Tibial artery (tissue), 4 donors: ENCODE measurements around the gene LAP3.

Experiments used
- DNase-seq, 2 donors: peaks; one replicate each; pipeline ENCODE4 v3.0.0-alpha.2; 2019
- H3K27ac ChIP-seq, 2 donors: fragments of 200-600 bp; sonication (generic) in 1 of 2; 1 replicate in 1 of 2; 2 replicates in 1 of 2; pipeline ENCODE4 v1.5.1; 2018 to 2019; ENCODE audit warnings: mild to moderate bottlenecking in 1 of 2
- H3K27me3 ChIP-seq, 2 donors: fragments of 200-600 bp; sonication (generic) in 1 of 2; one replicate each; pipeline versions ENCODE4 v1.5.1 to v1.6.0; 2016 to 2019
- H3K36me3 ChIP-seq, 3 donors: fragments of 200-600 bp; sonication (generic) in 2 of 3; one replicate each; pipeline ENCODE4 v1.5.1; 2016 to 2019; ENCODE audit warnings: mild to moderate bottlenecking in 2 of 3
- H3K4me1 ChIP-seq, 4 donors: fragments of 200-600 bp; sonication (generic) in 2 of 4; 1 replicate in 3 of 4; 2 replicates in 1 of 4; pipeline ENCODE4 v1.5.1; 2016 to 2019
- H3K4me3 ChIP-seq, 2 donors: fragments of 200-600 bp; sonication (generic) in 1 of 2; 1 replicate in 1 of 2; 2 replicates in 1 of 2; pipeline ENCODE4 v1.5.1; 2018 to 2019; ENCODE audit warnings: mild to moderate bottlenecking in 2 of 2
- H3K9me3 ChIP-seq, 3 donors: fragments of 200-600 bp; sonication (generic) in 1 of 3; one replicate each; pipeline ENCODE4 v1.5.1; 2016 to 2019
- CTCF ChIP-seq, 2 experiments: fragments of 200-600 bp in 1 of 2; fragments of 450-650 bp in 1 of 2; IDR thresholded peaks; one replicate each; pipeline ENCODE4 v1.5.1; 2017 to 2019; ENCODE audit warnings: antibody characterized with exemption in 2 of 2, mild to moderate bottlenecking in 1 of 2, moderate library complexity in 1 of 2
- intact Hi-C: fragments of 100-400 bp; cut with DNase I; formaldehyde crosslinking; loops from one replicate; pipeline ENCODE4 v1.15.0; 2023; ENCODE audit warnings: low total_unique reads

Gene LAP3

DNA sequence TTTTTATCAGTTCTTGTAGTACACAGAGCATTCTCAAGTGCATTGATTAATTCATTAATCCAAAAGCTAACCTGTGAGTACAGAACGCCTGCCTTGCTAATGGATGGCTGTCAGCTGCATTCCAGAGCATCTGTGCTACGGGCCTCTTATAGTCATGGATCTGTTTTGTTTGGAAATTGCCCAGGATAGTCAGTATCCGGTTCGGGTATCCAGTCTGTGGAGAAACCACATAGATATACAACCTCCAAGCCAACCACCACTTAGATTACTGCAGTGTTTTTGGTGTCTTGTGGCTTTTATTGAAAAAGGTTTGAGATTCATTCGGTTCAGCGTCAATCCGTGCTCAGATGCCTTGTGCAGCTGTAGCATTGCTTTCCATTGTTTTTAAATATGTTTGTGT lies 4.0 kb downstream of the LAP3 start:
- H3K4me3 ChIP-seq, result no peak overlapping the region
- intact Hi-C loops, result no loop called here
- no peak for DNase-seq
- no peaks in the 10 kb centered on the region for H3K9me3 ChIP-seq
- peaks cover 41 to 51% (median 44%) of the 10 kb centered on the region in 3 donors for H3K36me3 ChIP-seq
- H3K4me1 ChIP-seq, result peaks cover 0 to 24% (median 13%) of the 10 kb centered on the region in 4 donors
- no peak overlapping the region for H3K27ac ChIP-seq
- no peak for TF ChIP-seq CTCF (IDR thresholded peaks at IDR 0.05)
- no peaks in the 10 kb centered on the region for H3K27me3 ChIP-seq

GRCh38 chr4:17583276-17583675 lies 6.3 kb downstream of the LAP3 start:
- Histone ChIP-seq H3K36me3 (peaks cover 58 to 73% (median 62%) of the 10 kb centered on the region in 3 donors), H3K4me3 (no peak overlapping the region), H3K4me1 (peaks cover 0 to 13% (median 6%) of the 10 kb centered on the region in 4 donors), H3K27me3 (no peaks in the 10 kb centered on the region), H3K27ac (no peak overlapping the region), H3K9me3 (no peaks in the 10 kb centered on the region)
- no peak for TF ChIP-seq CTCF (IDR thresholded peaks at IDR 0.05)
- intact Hi-C loops, result no loop called here
- no peak for DNase-seq

- H3K4me3 ChIP-seq, result no peak overlapping the region
- H3K9me3 ChIP-seq, result no peaks in the 10 kb centered on the region
- H3K36me3 ChIP-seq, result peaks cover 64 to 80% (median 67%) of the 10 kb centered on the region in 3 donors
- H3K27me3 ChIP-seq, result no peaks in the 10 kb centered on the region
- intact Hi-C loops, result no loop called here
- no peak overlapping the region for H3K27ac ChIP-seq
- H3K4me1 ChIP-seq, result peaks cover 0 to 7% (median under 1%) of the 10 kb centered on the region in 4 donors
- no peak for TF ChIP-seq CTCF (IDR thresholded peaks at IDR 0.05)
- DNase-seq, result no peak
These were observed 6.9 kb downstream of the LAP3 start for GRCh38 chr4:17583941-17584340.

DNA sequence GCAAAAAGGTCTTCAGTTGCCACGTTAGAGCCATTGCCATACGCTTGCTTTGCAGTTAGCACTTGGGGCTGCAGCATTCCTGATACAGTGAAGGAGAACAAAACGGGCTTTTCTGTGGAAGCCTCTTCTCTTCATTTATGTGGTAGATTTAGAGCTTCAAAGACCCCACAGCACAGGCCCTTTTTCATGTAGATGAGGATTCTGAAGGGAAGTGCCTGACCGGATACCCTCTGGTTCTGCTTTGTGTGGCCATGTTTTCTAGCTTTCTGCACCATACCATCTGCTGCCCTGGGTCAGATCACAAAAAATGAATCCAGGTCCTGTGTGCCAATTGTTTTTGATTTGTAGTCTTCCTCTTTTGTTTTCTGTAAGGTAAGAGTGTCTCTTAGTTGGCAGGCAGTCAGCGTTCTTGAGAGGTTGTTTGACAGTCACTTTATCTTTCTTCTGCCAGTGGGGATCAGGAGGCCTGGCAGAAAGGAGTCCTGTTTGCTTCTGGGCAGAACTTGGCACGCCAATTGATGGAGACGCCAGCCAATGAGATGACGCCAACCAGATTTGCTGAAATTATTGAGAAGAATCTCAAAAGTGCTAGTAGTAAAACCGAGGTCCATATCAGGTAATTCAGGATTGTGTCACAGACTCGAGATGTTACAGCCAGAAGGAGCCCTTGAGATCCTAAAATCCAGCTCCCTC lies 7.7 kb downstream of the LAP3 start:
- no peak for DNase-seq
- Histone ChIP-seq H3K27ac (no peak overlapping the region), H3K4me1 (peaks cover 0 to 7% (median 0%) of the 10 kb centered on the region in 4 donors), H3K9me3 (no peaks in the 10 kb centered on the region), H3K27me3 (no peaks in the 10 kb centered on the region), H3K4me3 (no peak overlapping the region), H3K36me3 (peaks cover 72 to 87% (median 75%) of the 10 kb centered on the region in 3 donors)
- TF ChIP-seq CTCF (IDR thresholded peaks at IDR 0.05), result no peak
- intact Hi-C loops, result no loop called here

DNA sequence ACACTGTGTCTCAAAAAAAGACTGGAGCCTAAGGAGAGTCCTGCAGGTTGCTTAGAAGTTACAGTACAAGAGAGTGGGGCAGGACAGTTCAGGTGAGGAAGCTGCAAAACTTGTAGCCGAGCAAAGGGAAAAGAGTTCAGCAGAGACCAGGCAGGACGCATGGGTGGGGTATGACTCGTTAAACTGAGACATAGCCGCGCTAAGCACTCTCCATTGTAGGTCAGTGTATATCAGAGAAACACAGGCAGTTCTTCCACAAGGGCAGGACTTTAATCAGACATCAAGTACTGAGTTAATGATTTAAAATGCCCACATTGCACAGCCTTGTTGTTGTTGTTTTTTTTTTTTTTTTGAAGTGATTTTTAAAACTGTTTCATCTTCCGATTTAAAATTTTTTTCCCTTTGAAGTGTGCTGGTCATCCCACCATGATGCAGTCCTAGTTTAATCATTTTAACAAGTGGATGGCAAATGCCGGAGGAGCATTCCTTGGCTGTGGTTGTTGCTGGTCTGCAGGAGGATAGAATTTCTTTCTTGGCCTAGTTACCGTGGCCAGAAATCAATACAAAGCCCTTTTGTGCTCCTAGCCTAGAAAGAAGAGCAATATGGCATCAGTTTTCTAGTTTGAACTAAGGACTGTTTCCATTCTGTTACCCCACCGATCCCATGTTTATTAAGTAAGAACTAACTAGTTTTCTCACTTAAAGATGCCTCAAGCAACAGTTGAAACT lies 10.3 kb downstream of the LAP3 start:
- intact Hi-C loops, result no loop called here
- H3K36me3 ChIP-seq, result peaks cover 76 to 96% (median 85%) of the 10 kb centered on the region in 3 donors
- no peak for DNase-seq
- H3K9me3 ChIP-seq, result no peaks in the 10 kb centered on the region
- H3K4me3 ChIP-seq, result no peak overlapping the region
- no peaks in the 10 kb centered on the region for H3K4me1 ChIP-seq
- no peak for TF ChIP-seq CTCF (IDR thresholded peaks at IDR 0.05)
- H3K27ac ChIP-seq, result no peak overlapping the region
- H3K27me3 ChIP-seq, result no peaks in the 10 kb centered on the region
